Activated gamma-delta T cell treated with Interleukin-2 at 50 U/mL for 16 hours (primary cell): ENCODE results near the gene C5orf15.
"Not testable (repeated sequence)": the region's sequence is repeated elsewhere in the genome, so short reads cannot be mapped to it uniquely, and the experiment has no call there.

Experiments used
- DNase-seq: peaks from one replicate; pipeline ENCODE4 v3.0.0-alpha.2; 2020

Gene C5orf15

GRCh38 chr5:133959643-133960042 lies 8.8 kb downstream of the C5orf15 start:
- no peak for DNase-seq

GRCh38 chr5:133957591-133957990 lies 10.8 kb downstream of the C5orf15 start:
- no peak for DNase-seq

- DNase-seq: no peak
Measured at GRCh38 chr5:133957080-133957479, 11.3 kb downstream of the C5orf15 start.

DNA sequence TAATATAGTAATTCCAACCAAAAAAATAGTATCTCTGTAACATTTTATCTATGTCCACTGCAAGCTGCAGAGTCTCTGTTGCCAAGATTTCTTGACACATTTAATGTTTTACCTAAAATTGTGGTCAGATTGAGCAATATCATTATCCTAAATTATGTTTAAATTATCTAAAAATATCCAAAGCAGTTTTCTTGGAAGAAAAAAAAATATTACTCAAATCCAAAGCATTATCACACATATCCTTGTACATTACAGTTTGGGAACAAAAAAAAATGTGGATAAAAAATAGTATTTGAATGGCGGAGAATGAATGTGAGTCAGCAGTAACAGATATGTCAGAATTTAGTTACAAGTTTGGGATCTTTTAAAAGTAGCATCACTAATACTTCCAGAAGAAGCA lies 12.2 kb downstream of the C5orf15 start:
- not testable (repeated sequence) for DNase-seq

- no peak for DNase-seq
Measured at GRCh38 chr5:133953568-133954145, 14.8 kb downstream of the C5orf15 start.

DNA sequence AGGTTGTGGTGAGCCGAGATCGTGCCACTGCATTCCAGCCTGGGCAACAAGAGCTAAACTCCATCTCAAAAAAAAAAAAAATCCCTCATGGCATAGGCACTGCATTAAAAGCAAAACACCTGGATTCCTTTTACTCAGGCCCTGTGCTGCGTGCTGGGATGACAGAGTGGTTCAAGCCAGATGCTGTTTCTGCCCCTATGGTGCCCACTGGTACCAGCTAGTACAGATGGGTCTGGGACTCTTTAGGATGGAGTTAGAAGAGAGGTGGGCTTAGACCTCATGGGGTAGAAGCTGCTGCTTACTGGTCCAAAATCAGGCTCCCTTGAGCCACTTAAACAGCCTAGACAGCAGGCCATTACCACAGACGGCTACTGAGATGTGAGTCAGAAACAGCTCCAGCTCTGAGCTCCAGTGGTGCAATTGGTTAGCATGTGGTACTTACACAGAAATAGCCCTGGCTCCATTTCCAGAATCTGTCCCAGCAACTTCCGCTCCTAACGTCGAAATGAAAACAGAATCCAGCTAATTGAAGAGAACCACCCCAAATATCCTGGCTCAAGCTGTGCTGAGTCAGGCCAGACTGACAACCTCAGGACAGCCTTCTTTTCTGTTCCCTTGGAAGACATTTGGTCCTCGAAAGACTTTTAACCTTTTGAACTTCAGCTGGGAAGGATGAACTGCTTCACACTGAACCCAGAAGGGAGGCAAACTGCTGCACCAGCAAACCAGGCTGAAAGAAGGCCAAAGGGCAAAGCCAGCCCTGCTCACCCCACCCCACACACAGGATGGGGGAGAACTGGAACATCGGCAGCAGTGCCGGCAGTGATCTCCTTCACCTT lies 15.5 kb downstream of the C5orf15 start:
- DNase-seq: no peak

DNA sequence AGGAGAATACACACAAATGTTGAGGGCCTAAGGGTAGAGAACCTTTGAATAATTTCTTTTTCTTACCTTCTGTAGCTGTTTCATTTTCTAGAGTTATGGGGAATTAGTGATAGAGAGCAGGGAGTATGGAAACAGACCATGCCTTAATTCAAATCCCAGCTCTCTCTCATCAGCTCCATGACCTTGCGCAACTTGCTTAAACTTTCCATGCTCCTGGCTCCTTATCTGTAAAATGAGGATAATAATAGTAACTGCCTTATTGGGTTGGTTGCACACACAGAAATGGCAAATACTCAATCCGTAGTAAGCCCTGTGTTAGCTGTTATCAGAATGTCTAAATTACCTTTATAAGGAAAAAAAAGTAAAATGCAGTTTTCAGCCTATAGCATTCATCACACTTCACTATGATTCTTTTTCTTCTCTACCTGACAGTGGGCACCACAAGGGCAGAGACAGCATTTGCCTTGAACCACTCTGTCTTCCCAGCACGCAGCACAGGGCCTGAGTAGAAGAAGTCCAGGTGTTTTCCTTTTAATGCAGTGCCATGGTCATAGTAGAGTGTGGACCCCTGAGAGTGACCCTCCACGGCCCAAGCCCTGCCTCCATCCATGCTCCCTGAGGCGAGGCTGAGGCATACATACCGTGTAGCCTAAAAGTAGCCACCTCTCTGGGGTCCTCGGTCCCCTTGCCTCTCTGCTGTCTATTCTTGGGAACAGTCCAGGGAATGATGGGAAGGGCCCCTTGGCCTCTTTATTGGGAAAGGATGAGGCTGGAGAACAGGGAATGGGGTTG lies 17.4 kb downstream of the C5orf15 start:
- no peak for DNase-seq

DNA sequence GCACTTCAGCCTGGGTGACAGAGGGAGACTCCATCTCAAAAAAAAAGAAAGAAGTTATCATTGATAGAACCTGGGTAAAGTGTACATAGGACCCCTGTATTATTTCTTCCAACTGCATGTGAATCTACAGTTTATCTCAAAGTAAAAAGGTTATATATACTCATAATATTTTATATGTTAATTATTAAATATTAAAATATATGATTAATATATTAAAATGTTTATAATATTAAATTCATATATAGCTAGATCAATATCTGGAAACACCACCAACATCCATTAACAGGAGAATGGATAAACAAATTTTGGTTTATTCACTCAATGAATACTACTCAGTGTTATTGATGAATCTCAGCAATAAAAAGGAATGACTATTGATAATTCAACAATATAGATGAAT lies 19.7 kb downstream of the C5orf15 start:
- DNase-seq: no peak

GRCh38 chr5:133947431-133947841 lies 21.0 kb downstream of the C5orf15 start:
- DNase-seq: no peak

GRCh38 chr5:133945568-133945967 lies 22.9 kb downstream of the C5orf15 start:
- no peak for DNase-seq

DNA sequence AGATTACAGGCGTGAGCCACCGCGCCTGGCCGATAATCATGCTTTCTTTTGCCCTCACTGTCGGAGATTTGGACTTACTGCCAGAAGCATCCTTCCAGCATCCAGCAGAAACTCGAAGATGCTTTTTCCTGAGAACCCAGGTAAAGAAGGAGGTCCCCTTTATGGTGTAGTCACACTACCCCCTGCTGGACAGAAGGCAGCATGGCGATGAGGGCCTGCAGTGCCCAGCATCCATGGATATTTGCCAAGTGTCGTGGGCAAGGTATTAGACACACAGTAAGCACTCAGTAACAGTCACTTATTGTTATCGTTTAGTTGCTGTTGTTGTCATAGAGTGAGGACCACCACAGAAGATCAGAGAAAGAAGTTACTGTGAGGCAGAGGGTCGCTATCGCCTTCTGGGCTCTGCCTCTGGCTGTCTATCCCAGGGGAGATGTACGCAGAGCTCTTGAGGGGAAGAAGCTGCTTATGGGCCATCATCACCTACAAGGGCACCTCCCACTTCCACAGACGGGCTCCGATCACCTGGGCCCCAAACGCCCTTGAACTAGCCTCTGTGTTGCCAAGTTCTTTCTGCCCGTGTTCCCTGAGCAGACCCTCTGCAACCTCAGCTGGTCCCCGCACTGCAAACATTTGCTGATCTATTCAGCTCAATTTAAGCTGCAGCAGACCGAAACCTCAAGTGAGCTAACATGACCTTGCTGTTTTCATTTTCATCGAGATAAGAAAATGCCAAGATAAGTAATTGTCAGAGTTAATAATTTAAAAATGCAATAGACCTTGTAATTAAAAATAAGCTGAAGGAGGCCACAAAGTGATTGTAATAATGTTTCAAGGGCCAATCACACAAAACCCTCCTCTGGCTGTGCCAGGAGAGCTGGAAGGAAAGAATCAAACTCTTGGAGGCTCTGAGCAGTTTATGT lies 23.9 kb downstream of the C5orf15 start:
- no peak for DNase-seq

- DNase-seq: no peak
Measured at GRCh38 chr5:133943475-133943817, 25.0 kb downstream of the C5orf15 start.

DNA sequence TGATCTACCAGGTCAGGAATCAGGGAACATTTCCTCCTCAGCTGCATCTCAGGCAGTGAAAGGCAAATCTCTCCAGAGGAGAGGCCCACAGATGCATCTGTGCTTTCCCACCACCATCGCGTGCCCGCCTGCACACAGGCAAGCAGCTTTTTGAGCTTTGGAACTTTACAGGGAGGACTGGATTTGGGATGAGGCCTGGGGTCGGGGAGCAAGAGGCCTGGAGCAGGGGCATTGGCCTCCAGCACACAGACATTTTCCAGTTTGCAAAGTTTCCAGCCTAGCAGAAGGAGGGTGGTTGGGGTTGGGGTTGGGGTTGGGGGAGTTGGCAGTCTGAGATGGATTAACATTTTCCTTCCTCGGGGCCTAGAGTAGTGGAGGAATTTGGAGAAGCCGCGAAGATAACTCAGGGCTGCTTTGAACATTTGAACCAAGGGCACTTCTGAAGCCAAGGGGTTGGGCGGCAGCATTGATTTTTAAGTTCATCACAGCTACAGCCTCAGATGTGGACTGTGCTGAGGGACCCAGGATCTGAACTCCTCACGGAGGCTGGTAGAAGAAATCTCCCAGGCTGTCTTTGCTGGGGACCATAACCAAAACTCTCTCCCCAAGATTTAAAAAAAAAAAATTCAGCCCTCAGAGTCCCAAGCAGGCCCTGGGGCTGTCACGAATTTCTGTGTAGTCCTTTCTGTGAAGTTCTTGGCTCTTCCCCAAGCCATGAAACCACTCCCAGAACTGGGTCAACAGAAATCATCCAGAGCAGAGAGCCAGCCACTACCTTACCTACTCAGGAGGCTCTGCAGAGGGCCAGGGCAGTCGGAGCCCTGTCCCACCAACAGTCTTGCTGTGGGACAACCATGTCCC lies 25.6 kb downstream of the C5orf15 start:
- DNase-seq: no peak

GRCh38 chr5:133941456-133942196 lies 26.8 kb downstream of the C5orf15 start:
- no peak for DNase-seq

DNA sequence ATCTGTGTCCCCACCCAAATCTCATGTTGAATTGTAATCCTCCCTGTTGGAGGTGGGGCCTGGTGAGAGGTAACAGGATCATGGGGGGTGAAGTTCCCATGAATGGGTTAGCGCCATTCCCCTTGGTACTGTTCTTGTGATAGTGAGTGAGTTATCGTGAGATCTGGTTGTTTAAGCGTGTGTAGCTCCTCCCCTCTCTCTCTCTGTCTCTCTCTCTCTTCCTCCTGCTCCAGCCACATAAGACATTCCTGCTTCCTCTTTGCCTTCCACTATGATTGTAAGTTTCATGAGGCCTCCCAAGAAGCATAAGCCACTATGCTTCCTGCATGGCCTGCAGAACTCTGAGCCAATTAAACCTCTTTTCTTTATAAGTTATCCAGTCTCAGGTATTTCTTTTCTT lies 28.8 kb downstream of the C5orf15 start:
- no peak for DNase-seq

DNA sequence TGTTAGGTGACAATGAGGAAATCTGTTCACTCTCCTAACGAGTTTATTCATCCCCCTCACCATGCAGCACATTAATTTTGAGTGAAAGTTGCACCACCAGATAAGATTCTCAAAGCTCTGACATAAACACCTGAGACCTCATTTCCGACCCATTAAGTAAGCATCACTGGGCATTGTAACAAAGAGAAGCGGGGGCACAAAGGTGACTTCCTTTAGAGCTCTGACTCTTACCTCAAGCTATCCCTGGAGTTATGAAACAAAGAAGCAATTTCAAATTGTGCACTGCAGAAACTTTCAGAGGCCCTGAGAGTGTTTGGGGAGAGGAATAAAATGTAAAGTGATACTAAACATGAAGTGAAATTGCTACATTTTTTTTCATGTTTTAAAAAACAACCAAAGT lies 29.5 kb downstream of the C5orf15 start:
- no peak for DNase-seq

DNA sequence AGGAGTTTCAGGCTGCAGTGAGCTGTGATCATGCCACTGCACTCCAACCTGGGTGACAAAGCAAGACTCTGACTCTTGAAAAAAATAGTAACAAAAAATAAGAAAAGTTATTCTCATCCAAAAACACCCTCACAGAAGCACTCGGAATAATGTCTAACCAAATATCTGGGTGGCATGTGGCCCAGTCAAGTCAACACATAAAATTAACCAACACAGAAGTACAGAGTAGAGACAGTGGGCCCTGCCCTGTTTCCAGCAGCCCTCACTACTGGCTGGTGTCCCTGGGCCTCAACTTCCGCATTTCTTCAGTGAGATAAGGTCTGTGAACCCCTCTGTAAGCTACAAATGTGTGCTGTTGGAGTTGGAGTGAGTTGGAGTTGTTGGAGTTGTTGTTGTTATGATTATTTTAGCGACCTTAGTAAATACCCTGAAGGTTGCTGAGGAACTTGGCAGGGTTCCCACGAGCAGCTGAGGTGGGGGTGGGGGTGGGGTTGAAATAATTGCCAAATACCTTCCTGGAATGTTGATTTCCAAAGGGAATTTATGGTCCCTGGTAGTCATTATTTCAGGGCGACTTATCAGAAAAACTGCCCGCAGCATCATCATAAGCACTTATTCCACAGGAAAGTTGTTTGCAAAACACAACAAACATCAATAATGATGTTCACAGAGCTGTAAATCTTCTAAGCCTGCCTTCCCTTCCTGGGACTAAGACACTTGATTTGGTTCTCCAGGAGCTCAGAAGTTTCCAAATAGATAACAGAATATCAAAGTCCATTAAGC lies 30.2 kb downstream of the C5orf15 start:
- DNase-seq: no peak

- DNase-seq: not testable (repeated sequence)
Measured at GRCh38 chr5:133937628-133938027, 30.8 kb downstream of the C5orf15 start.

- no peak for DNase-seq
Measured at GRCh38 chr5:133936651-133937015, 31.8 kb downstream of the C5orf15 start.

DNA sequence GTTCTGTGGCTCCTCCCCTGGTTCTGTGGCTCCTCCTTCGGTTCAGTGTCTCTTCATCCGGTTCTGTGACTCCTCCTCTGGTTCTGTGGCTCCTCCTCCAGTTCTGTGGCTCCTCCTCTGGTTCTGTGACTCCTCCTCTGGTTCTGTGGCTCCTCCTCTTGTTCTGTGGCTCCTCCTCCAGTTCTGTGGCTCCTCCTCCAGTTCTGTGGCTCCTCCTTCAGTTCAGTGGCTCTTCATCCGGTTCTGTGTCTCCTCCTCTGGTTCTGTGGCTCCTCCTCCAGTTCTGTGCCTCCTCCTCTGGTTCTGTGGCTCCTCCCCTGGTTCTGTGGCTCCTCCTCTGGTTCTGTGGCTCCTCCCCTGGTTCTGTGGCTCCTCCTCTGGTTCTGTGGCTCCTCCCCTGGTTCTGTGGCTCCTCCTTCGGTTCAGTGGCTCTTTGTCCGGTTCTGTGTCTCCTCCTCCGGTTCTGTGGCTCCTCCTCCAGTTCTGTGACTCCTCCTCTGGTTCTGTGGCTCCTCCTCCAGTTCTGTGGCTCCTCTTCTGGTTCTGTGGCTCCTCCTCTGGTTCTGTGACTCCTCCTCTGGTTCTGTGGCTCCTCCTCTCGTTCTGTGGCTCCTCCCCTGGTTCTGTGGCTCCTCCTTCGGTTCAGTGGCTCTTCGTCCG lies 32.3 kb downstream of the C5orf15 start:
- DNase-seq: not testable (repeated sequence)
